ENCODE results near the gene PBX1. TPM values are rescaled to one million over a fixed set of nuclear protein-coding genes. Genes with fewer than 3 reads are reported as not detected.

Gene PBX1
- total RNA-seq, 1 donor from 2014 or later, result 719 TPM

GRCh38 chr1:164801246-164801731, 242.3 kb downstream of the PBX1 start:
- Mint-ChIP-seq H3K27me3 (ENCODE audit: low read depth) (no peaks in the 10 kb centered on the region), H3K36me3 (peaks cover 58% of the 10 kb centered on the region), H3K9me3 (no peaks in the 10 kb centered on the region), H3K4me1 (peaks cover 19% of the 10 kb centered on the region), H3K27ac (peak overlapping the region; percentile 77), H3K4me3 (no peak overlapping the region)
- TF ChIP-seq, protein P1, sequence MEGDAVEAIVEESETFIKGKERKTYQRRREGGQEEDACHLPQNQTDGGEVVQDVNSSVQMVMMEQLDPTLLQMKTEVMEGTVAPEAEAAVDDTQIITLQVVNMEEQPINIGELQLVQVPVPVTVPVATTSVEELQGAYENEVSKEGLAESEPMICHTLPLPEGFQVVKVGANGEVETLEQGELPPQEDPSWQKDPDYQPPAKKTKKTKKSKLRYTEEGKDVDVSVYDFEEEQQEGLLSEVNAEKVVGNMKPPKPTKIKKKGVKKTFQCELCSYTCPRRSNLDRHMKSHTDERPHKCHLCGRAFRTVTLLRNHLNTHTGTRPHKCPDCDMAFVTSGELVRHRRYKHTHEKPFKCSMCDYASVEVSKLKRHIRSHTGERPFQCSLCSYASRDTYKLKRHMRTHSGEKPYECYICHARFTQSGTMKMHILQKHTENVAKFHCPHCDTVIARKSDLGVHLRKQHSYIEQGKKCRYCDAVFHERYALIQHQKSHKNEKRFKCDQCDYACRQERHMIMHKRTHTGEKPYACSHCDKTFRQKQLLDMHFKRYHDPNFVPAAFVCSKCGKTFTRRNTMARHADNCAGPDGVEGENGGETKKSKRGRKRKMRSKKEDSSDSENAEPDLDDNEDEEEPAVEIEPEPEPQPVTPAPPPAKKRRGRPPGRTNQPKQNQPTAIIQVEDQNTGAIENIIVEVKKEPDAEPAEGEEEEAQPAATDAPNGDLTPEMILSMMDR (IDR thresholded peaks at IDR 0.05; ENCODE audit: unreplicated experiment), result no peak
- no peak for DNase-seq (ENCODE audit: low spot score in 2 of 2, unreplicated experiment in 2 of 2)

GRCh38 chr1:164801791-164802502, 243.0 kb downstream of the PBX1 start:
- Mint-ChIP-seq H3K4me3 (no peak overlapping the region), H3K27ac (peak overlapping the region; percentile 4), H3K27me3 (ENCODE audit: low read depth) (no peaks in the 10 kb centered on the region), H3K9me3 (no peaks in the 10 kb centered on the region), H3K4me1 (peaks cover 21% of the 10 kb centered on the region), H3K36me3 (peaks cover 59% of the 10 kb centered on the region)
- TF ChIP-seq, protein P1 (IDR thresholded peaks at IDR 0.05; ENCODE audit: unreplicated experiment), result no peak
- no peak for DNase-seq (ENCODE audit: low spot score in 2 of 2, unreplicated experiment in 2 of 2)

GRCh38 chr1:164802529-164803282, 243.7 kb downstream of the PBX1 start:
- Mint-ChIP-seq H3K27me3 (ENCODE audit: low read depth) (no peaks in the 10 kb centered on the region), H3K9me3 (no peaks in the 10 kb centered on the region), H3K4me3 (no peak overlapping the region), H3K4me1 (peaks cover 21% of the 10 kb centered on the region), H3K27ac (peak overlapping the region; percentile 40), H3K36me3 (peaks cover 60% of the 10 kb centered on the region)
- no peak for DNase-seq (ENCODE audit: low spot score in 2 of 2, unreplicated experiment in 2 of 2)
- TF ChIP-seq, protein P1 (IDR thresholded peaks at IDR 0.05; ENCODE audit: unreplicated experiment), result no peak

DNA sequence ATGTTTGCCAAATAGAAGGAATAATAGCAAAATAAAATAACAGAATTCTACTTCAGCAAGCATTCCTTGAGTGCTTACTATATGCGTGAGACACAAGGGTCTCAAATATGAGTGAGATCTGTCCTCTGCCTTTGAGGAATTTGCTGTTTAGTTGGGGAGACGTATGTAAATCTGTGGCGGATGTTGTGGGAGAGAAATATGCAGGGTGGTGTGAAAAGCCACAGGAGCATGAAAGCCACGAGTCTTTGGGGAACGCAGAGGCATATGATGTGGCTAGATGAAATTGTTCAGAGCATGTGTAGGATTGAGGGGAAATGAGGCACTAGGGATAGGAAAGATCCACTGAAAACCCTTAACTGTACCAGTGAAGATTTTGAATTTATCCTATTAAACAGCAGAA, 244.4 kb downstream of the PBX1 start:
- no peaks in the 10 kb centered on the region for H3K9me3 Mint-ChIP-seq
- TF ChIP-seq, protein P1 (IDR thresholded peaks at IDR 0.05; ENCODE audit: unreplicated experiment), result no peak
- H3K4me1 Mint-ChIP-seq, result peaks cover 22% of the 10 kb centered on the region
- H3K27me3 Mint-ChIP-seq (ENCODE audit: low read depth), result no peaks in the 10 kb centered on the region
- H3K27ac Mint-ChIP-seq, result peak overlapping the region; percentile 27
- no peak overlapping the region for H3K4me3 Mint-ChIP-seq
- no peak for DNase-seq (ENCODE audit: low spot score in 2 of 2, unreplicated experiment in 2 of 2)
- H3K36me3 Mint-ChIP-seq, result peaks cover 62% of the 10 kb centered on the region

- Mint-ChIP-seq H3K27me3 (ENCODE audit: low read depth) (no peaks in the 10 kb centered on the region), H3K27ac (peak overlapping the region; percentile 18), H3K9me3 (no peaks in the 10 kb centered on the region), H3K4me1 (peaks cover 25% of the 10 kb centered on the region), H3K36me3 (peaks cover 64% of the 10 kb centered on the region), H3K4me3 (no peak overlapping the region)
- TF ChIP-seq, protein P1 (IDR thresholded peaks at IDR 0.05; ENCODE audit: unreplicated experiment), result no peak
- no peak for DNase-seq (ENCODE audit: low spot score in 2 of 2, unreplicated experiment in 2 of 2)
These were observed 245.4 kb downstream of the PBX1 start for GRCh38 chr1:164804366-164804765.
